GM12872 (cell line): ENCODE results near the gene SLIT1.

ENCODE experiments used
- TF ChIP-seq, protein P1 (sequence below): IDR thresholded peaks from 3 replicates; pipeline ENCODE4 v1.5.1; 2011; ENCODE audit warnings: low read depth, mild to moderate bottlenecking, low read length, moderate library complexity; ENCODE audit not compliant: insufficient read depth

Gene SLIT1

DNA sequence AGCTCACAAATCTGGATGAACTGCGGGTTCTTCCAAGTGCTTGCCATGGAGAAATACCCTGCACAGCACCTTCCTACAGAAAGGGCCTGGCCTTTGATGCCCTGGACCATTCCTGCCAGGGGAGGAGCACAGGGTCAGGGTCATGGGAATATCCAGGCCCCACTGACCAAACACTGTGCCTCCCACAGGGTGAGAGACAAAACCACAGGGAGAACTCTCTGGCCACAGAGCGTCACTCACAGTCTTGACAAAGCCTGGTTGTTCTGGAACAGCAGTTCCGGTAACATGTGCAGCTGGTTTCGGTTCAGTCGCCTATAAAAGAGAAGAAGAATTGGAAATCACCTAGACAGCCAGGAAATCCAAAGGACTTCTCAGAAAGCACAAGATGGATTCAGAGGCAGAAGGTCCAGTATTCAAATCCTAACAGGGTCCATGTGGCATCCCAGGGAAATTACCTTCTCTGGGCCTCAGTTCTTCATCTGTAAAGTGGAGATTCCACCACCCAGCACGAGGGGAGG lies 28.1 kb downstream of the SLIT1 start:
- TF ChIP-seq, protein P1, sequence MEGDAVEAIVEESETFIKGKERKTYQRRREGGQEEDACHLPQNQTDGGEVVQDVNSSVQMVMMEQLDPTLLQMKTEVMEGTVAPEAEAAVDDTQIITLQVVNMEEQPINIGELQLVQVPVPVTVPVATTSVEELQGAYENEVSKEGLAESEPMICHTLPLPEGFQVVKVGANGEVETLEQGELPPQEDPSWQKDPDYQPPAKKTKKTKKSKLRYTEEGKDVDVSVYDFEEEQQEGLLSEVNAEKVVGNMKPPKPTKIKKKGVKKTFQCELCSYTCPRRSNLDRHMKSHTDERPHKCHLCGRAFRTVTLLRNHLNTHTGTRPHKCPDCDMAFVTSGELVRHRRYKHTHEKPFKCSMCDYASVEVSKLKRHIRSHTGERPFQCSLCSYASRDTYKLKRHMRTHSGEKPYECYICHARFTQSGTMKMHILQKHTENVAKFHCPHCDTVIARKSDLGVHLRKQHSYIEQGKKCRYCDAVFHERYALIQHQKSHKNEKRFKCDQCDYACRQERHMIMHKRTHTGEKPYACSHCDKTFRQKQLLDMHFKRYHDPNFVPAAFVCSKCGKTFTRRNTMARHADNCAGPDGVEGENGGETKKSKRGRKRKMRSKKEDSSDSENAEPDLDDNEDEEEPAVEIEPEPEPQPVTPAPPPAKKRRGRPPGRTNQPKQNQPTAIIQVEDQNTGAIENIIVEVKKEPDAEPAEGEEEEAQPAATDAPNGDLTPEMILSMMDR = no peak

DNA sequence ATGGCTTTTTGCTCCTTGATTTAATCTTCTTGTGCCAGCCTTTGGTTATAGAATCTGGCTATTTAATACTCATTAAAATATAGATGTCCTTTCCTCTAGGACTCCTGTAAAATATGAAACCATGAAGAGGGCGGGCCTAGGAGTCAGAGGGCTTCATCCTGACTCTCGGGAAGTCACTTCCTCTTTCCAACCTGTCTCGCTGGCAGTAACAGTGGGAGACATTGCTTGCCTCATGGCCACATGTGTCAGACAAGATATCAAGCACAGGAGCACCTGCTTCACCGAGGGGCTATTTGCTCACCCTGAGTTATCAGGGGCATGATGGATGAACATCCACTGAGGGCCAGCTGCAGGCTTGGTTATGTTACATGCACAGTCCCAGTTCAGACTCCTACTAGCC lies 31.0 kb downstream of the SLIT1 start:
- TF ChIP-seq, protein P1 = no peak

DNA sequence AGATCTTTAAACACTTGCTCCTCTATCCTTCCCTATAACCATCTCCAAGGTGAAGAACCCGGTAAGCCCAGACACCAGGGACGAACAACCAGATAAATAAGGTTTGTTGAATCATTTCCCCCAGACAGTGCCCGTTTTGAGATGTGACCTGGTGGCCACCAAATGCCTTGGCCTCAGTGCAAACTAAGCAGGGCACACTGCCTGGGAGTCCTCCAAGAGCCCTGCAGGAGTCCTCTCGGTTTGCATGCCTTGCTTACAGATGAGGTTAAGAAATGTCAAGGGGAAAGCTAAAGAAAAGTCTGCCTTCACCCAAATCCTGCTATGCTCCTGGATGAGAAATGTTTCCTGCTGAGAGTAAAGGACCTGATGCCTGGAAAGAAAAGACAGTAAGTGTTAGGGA lies 31.6 kb downstream of the SLIT1 start:
- TF ChIP-seq, protein P1 = no peak

DNA sequence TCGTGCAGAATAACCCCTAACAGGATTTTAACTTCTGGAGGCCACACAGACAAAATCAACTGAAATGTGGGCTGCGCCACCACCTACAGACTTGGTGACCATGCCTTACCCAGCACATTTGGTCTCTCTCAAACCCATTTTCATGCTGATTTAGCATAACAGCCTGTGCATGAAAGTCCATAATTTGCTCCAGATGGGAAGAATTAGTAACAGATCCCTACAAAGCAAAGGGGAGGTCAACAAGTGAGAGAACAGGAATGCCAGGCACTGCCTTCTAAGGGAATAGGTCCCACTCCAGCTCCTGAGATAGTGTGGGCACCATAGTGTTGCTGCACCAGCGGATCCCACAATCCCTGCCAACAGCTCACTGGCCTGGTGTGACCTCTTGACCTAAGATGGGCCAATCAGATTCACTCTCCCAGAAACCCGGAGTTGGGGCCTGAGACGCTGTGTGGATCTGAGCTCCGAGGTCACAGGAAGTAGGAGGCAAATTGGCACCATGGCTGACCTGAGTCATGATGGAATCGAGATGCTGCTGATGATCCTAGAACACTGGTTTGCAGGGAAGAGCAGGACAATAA lies 32.4 kb downstream of the SLIT1 start:
- TF ChIP-seq, protein P1 = no peak

DNA sequence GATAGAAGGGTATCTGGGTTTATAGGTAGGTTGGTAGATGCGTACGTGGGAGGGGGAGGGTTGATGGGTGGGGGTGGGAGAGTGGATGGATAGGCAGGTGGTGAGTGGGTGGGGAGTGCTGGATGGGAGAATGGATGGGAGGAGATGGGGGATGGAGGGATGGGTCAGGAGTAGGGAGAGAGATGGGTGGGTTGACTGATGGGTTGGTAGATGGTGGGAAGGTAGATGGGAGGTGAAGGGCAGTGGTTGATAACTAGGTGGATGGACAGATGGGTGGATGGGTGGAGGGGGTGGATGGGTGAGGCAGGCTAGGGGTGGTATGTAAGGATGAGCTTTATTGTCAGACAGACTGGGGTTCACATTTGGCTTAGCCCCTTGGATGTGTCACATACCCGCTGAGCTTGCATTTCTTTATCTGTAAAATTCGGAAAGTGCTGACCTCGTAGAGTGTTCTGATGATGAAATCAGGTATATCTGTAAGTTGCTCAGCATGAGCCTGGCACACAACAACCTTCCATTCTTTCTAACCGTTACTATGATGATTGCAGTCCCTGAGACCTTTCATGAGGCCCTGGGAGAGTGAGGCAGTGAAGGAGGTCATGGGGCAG lies 34.3 kb downstream of the SLIT1 start:
- TF ChIP-seq, protein P1 = no peak

DNA sequence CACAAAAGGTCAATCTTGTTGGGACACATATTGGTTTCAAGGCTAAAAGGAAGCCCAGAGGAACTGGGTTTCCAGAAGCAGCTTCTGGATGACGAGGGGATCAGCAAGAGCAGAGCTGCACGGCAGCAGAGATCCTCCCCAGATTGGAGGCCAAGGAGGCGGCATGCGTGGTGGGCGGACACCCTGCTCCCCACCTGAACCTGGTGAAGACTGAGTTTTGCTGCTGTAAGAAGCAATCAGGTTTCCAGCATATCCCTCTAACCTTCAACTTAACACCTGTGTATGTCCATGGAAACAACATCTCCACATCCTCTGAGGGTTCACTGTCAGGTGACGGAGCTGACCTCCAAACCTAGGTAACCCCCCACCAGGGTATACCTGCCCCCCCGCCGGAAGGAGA lies 35.1 kb downstream of the SLIT1 start:
- TF ChIP-seq, protein P1 = no peak

DNA sequence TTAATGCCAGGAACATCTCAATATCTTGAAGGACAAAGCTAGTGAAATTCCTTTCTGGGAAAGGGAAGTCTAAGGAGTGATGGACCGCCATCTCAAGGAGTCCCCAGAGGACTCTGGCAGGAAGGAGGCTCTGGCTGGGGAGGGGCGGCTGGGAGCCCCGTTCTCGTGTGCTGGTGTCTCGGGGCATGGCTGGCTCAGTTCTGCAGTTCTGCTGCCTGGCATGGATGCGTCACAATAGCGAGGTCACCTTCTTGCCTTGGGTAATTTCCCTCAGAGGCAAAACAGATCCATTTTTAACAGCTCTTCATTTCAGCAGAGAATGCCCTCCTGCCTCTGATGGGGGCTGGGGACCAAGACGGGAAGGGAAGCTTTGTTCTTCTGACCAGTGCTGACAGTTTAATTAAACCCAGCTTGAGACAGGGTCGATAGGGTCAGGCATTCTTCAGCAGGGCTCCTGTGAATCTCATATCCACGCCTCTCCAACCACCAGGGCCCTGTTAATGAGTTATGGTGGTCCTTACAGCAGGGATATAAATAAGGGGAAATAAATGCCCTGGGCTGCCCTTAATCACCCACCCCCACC lies 35.7 kb downstream of the SLIT1 start:
- TF ChIP-seq, protein P1 = no peak
